ENCODE data around the gene CACNG4.

The CACNG4 gene

DNA sequence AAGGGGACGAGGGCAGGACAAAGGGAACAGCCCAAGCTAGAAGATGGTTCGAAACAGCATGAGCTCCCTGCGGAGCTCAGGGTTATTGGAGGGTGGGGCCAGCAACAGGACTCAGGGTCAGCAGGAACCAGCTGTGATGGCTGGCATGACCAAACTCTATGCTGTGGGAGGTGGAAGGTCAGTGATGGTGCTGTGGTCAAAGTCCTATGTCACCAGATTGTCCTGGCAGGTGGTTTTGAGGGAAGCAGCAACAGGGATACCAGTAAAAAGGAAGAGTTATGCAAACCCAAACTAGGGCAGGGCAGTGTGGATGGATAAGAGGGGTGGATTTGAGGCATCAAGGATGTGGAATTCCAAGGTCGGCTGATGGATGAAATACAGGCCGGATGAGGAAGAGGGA is 32.4 kb downstream of the CACNG4 start:
- ChIA-PET CTCF (no interaction called here), POLR2A (no interaction called here)
- no peak for DNase-seq (ENCODE audit: extremely low spot score)
- TF ChIP-seq ELF4 (IDR thresholded peaks at IDR 0.05) (no peak), L3MBTL2 (conservative IDR thresholded peaks at IDR 0.05) (no peak), ZNF384 (IDR thresholded peaks at IDR 0.05) (no peak), CTBP1 (IDR thresholded peaks at IDR 0.05; ENCODE audit: borderline replicate concordance) (no peak), NFRKB (IDR thresholded peaks at IDR 0.05) (no peak), BHLHE40 (IDR thresholded peaks at IDR 0.05; ENCODE audit: borderline replicate concordance) (no peak), TARDBP (IDR thresholded peaks at IDR 0.05) (no peak), LEF1 (IDR thresholded peaks at IDR 0.05; ENCODE audit: borderline replicate concordance) (no peak), ARNT (IDR thresholded peaks at IDR 0.05) (no peak), PKNOX1 (IDR thresholded peaks at IDR 0.05) (no peak), SUZ12 (IDR thresholded peaks at IDR 0.05) (no peak), FOXM1 (IDR thresholded peaks at IDR 0.05; ENCODE audit: borderline replicate concordance) (no peak), FOXK2 (IDR thresholded peaks at IDR 0.05) (no peak), SP1 (IDR thresholded peaks at IDR 0.05) (no peak), HDGF (IDR thresholded peaks at IDR 0.05; ENCODE audit: borderline replicate concordance) (no peak), FOXA1 (IDR thresholded peaks at IDR 0.05) (no peak)

DNA sequence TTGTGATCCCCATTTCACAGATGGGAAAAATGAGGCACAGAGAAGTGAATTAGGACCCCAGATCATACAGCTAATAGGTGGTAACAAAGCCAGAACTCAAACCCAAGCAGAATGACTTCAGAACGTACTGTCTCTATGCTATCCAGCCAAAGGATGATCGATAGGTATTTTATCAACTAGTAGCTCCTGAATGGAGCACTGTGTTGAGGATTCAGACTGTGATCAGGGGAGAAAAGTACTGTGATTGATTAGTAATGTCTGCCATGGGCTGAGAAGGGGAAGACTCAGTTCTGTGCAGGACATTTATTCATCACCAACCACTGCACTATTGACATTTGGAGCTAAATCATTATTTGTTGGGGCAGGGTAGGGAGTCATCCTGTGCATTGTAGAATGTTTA is 38.7 kb downstream of the CACNG4 start:
- CTCF ChIA-PET: interaction anchor here (1.1 kb wide), 1 partner anchor 13 kb away, joined by 3 read pairs; no protein-coding TSS in a partner anchor
- POLR2A ChIA-PET: no interaction called here
- no peak for TF ChIP-seq BHLHE40 (IDR thresholded peaks at IDR 0.05; ENCODE audit: borderline replicate concordance)
- no peak for TF ChIP-seq FOXM1 (IDR thresholded peaks at IDR 0.05; ENCODE audit: borderline replicate concordance)
- no peak for TF ChIP-seq HDGF (IDR thresholded peaks at IDR 0.05; ENCODE audit: borderline replicate concordance)
- no peak for TF ChIP-seq ZNF384 (IDR thresholded peaks at IDR 0.05)
- TF ChIP-seq SP1 (IDR thresholded peaks at IDR 0.05): no peak
- no peak for TF ChIP-seq CTBP1 (IDR thresholded peaks at IDR 0.05; ENCODE audit: borderline replicate concordance)
- TF ChIP-seq FOXA1 (IDR thresholded peaks at IDR 0.05): no peak
- no peak for TF ChIP-seq PKNOX1 (IDR thresholded peaks at IDR 0.05)
- no peak for TF ChIP-seq ARNT (IDR thresholded peaks at IDR 0.05)
- TF ChIP-seq TARDBP (IDR thresholded peaks at IDR 0.05): no peak
- no peak for DNase-seq (ENCODE audit: extremely low spot score)

DNA sequence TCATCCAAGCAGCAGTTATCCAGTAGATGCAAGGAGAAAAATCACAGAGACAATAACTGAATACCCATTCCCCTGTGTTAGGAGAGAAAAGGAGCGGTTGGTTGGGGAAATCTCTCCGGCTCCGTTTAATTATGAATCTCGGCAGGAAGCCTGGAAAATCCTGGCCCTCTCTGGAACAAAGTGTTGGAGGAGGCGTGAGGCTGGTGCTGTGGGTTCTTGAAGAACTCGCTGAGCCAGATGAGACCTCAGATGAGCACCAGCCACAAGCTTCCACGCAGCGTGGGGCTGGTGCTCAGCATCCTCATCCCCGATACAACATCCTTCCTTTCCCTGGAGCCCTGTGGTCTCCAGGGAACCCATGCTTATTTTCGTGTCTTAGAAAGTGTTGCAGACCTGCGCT is 39.7 kb downstream of the CACNG4 start:
- CTCF ChIA-PET: interaction anchor here (0.5 kb wide), 1 partner anchor 342 kb away, joined by 7 read pairs; no protein-coding TSS in a partner anchor
- POLR2A ChIA-PET: no interaction called here
- no peak for DNase-seq (ENCODE audit: extremely low spot score)
- TF ChIP-seq SP1 (IDR thresholded peaks at IDR 0.05) (no peak), SUZ12 (IDR thresholded peaks at IDR 0.05) (no peak), NFRKB (IDR thresholded peaks at IDR 0.05) (no peak), FOXA1 (IDR thresholded peaks at IDR 0.05) (no peak), CTBP1 (IDR thresholded peaks at IDR 0.05; ENCODE audit: borderline replicate concordance) (no peak), FOXM1 (IDR thresholded peaks at IDR 0.05; ENCODE audit: borderline replicate concordance) (no peak), ZNF384 (IDR thresholded peaks at IDR 0.05) (no peak), L3MBTL2 (conservative IDR thresholded peaks at IDR 0.05) (no peak), ARNT (IDR thresholded peaks at IDR 0.05) (no peak), LEF1 (IDR thresholded peaks at IDR 0.05; ENCODE audit: borderline replicate concordance) (no peak), TARDBP (IDR thresholded peaks at IDR 0.05) (no peak)

GRCh38 chr17:67007266-67007665 is 42.8 kb downstream of the CACNG4 start:
- POLR2A ChIA-PET: no interaction called here
- no peak for DNase-seq (ENCODE audit: extremely low spot score)
- no peak for TF ChIP-seq HDGF (IDR thresholded peaks at IDR 0.05; ENCODE audit: borderline replicate concordance)
- no peak for TF ChIP-seq FOXK2 (IDR thresholded peaks at IDR 0.05)
- no peak for TF ChIP-seq CTBP1 (IDR thresholded peaks at IDR 0.05; ENCODE audit: borderline replicate concordance)
- TF ChIP-seq PKNOX1 (IDR thresholded peaks at IDR 0.05): no peak
- TF ChIP-seq TARDBP (IDR thresholded peaks at IDR 0.05): no peak
- TF ChIP-seq LEF1 (IDR thresholded peaks at IDR 0.05; ENCODE audit: borderline replicate concordance): no peak
- TF ChIP-seq ARNT (IDR thresholded peaks at IDR 0.05): no peak
- no peak for TF ChIP-seq FOXA1 (IDR thresholded peaks at IDR 0.05)
- no peak for TF ChIP-seq L3MBTL2 (conservative IDR thresholded peaks at IDR 0.05)
- no peak for TF ChIP-seq SUZ12 (IDR thresholded peaks at IDR 0.05)
- TF ChIP-seq SP1 (IDR thresholded peaks at IDR 0.05): no peak
- TF ChIP-seq ZNF384 (IDR thresholded peaks at IDR 0.05): no peak
- TF ChIP-seq FOXM1 (IDR thresholded peaks at IDR 0.05; ENCODE audit: borderline replicate concordance): no peak
- TF ChIP-seq NFRKB (IDR thresholded peaks at IDR 0.05): no peak
- no peak for TF ChIP-seq ELF4 (IDR thresholded peaks at IDR 0.05)
- TF ChIP-seq BHLHE40 (IDR thresholded peaks at IDR 0.05; ENCODE audit: borderline replicate concordance): no peak
- CTCF ChIA-PET: no interaction called here

GRCh38 chr17:67008101-67008500 is 43.6 kb downstream of the CACNG4 start:
- no peak for DNase-seq (ENCODE audit: extremely low spot score)
- CTCF ChIA-PET: no interaction called here
- TF ChIP-seq TARDBP (IDR thresholded peaks at IDR 0.05): no peak
- no peak for TF ChIP-seq CTBP1 (IDR thresholded peaks at IDR 0.05; ENCODE audit: borderline replicate concordance)
- no peak for TF ChIP-seq HDGF (IDR thresholded peaks at IDR 0.05; ENCODE audit: borderline replicate concordance)
- POLR2A ChIA-PET: no interaction called here

- no peak for DNase-seq (ENCODE audit: extremely low spot score)
- ChIA-PET POLR2A (no interaction called here), CTCF (no interaction called here)
- TF ChIP-seq SUZ12 (IDR thresholded peaks at IDR 0.05): no peak
- no peak for TF ChIP-seq PKNOX1 (IDR thresholded peaks at IDR 0.05)
- TF ChIP-seq FOXA1 (IDR thresholded peaks at IDR 0.05): no peak
- no peak for TF ChIP-seq LEF1 (IDR thresholded peaks at IDR 0.05; ENCODE audit: borderline replicate concordance)
- TF ChIP-seq ARNT (IDR thresholded peaks at IDR 0.05): no peak
- TF ChIP-seq BHLHE40 (IDR thresholded peaks at IDR 0.05; ENCODE audit: borderline replicate concordance): no peak
- TF ChIP-seq ZNF384 (IDR thresholded peaks at IDR 0.05): no peak
- no peak for TF ChIP-seq HDGF (IDR thresholded peaks at IDR 0.05; ENCODE audit: borderline replicate concordance)
- no peak for TF ChIP-seq NFRKB (IDR thresholded peaks at IDR 0.05)
- TF ChIP-seq ELF4 (IDR thresholded peaks at IDR 0.05): no peak
- TF ChIP-seq TARDBP (IDR thresholded peaks at IDR 0.05): no peak
- TF ChIP-seq FOXM1 (IDR thresholded peaks at IDR 0.05; ENCODE audit: borderline replicate concordance): no peak
- TF ChIP-seq FOXK2 (IDR thresholded peaks at IDR 0.05): no peak
- no peak for TF ChIP-seq SP1 (IDR thresholded peaks at IDR 0.05)
- no peak for TF ChIP-seq CTBP1 (IDR thresholded peaks at IDR 0.05; ENCODE audit: borderline replicate concordance)
- TF ChIP-seq L3MBTL2 (conservative IDR thresholded peaks at IDR 0.05): no peak
Measured at GRCh38 chr17:67011527-67012175, 47.1 kb downstream of the CACNG4 start.
